ENCODE measurements around the gene FOXL3.
"Not testable (repeated sequence)": the region's sequence is repeated elsewhere in the genome, so short reads cannot be mapped to it uniquely, and the experiment has no call there.

The FOXL3 gene

DNA sequence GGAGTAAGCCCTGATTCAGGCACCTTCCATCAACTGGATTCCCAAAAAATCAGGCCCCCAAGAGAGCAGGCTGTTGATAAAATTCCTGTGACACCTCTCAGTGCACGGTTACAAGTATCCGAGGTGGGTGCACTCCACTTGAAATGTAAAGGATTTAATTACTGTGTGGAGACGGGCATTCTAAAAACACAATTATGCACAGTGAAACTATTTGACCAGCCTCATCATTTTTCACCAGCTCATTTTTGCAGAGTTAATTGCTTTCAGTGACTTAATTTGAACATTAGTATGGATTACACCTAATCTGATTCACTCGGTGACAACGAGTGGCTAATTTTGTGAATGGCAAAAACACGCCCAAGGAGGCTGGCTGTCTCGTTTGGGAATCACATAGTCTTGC, 2.3 kb downstream of the FOXL3 start:
- DNase-seq, result no peak

DNA sequence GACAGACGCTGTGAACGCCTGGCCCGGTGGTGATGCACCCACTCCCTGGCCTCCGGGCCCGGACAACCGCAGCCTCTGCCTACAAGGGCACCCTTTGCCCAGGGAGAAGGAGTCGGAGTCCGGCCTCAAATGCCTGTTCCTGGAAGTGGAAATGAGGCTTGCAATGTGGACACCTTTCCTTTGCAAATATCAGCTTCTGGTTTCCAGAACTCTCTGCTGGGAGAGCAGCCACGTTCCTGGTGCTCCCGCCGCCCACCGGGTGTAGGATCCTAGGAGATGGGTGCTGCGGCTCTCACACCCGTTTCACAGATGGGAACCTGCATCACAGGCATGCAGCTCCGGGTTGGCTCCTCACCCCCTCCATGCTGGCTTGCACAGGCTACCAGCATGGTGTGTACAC, 2.9 kb downstream of the FOXL3 start:
- no peak for DNase-seq

- no peak for DNase-seq
Measured at GRCh38 chr7:293681-294439, 3.9 kb downstream of the FOXL3 start.

DNA sequence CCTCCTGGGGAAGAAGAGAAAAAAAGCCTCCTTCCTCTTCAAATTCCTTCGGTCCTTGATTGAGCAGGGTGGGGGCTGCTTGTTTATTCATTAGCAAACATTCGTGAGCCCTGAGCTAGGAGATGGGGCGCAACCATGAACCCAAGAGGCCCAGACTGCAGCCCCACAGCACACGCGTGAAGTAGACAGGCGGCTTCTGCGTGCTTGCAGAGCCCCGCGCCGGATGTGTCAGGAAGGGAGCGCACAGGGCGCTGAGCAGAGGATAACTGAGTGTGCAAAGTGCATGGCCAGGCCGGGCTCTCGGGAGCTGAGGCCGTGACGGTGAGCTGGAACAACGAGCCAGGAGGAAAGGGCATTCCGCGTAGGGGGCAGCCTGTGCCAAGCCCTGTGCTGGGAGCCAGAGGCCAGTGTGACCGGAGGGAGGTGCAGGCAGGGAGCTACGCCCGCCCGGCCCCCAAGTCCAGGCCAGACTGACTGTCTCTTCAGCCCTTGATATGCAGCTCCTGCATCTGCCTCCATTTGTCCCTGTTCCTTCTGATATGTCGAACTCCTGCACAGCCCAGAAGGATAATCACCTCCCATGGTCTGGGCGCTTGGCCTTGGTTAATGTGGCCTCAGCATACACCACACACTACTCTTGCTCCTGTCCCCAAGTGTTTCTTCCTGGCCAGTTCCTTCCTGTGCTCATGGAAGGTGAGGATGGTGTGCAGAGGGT, 4.6 kb downstream of the FOXL3 start:
- DNase-seq, result no peak

- DNase-seq, result no peak
Measured at GRCh38 chr7:295155-296154, 5.5 kb downstream of the FOXL3 start.

DNA sequence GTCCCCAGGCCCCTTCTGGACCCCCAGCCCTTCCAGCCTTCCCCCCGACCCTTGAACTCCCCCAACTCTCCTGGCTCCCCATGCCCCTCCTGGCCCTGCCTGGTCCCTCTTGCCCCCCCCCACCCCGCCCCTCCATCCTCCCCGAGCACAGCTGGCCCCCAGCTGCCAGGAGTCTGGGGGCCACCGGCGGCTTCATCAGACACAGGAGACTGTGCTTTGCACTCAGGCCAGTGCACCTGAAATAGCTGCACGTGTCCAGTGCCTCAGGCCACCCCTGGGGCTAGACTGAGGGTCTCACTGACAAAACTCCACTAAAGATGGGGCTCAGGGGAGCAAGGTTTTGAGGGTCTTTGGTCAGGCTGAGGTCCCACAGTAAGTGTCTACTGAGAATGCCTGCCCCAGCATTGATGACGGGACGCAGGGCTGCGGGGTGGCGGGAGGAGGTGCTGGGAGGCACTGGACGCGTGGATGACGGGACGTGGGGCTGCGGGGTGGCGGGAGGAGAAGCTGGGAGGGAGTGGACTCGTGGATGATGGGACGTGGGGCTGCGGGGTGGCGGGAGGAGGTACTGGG, 6.5 kb downstream of the FOXL3 start:
- DNase-seq, result no peak

GRCh38 chr7:297141-297540, 7.2 kb downstream of the FOXL3 start:
- not testable (repeated sequence) for DNase-seq

- DNase-seq, result no peak
Measured at GRCh38 chr7:297611-298374, 7.8 kb downstream of the FOXL3 start.

DNA sequence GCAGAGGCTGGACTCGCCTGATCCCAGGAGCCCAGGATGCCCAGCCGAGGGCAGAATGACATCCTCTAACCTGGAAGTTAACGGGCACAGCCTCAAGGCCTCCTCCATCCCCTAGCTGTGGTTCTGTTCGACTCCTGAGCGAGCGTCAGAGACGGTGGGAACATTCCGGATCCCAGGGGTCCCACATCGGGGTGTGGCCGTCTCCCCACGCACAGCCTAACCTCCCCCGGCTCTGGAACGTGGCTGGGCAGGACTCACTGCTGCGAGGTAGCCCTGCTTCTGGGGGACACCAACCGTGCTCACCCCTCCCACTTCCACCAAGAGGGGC, 8.4 kb downstream of the FOXL3 start:
- no peak for DNase-seq

- DNase-seq, result no peak
Measured at GRCh38 chr7:298743-299142, 8.8 kb downstream of the FOXL3 start.

DNA sequence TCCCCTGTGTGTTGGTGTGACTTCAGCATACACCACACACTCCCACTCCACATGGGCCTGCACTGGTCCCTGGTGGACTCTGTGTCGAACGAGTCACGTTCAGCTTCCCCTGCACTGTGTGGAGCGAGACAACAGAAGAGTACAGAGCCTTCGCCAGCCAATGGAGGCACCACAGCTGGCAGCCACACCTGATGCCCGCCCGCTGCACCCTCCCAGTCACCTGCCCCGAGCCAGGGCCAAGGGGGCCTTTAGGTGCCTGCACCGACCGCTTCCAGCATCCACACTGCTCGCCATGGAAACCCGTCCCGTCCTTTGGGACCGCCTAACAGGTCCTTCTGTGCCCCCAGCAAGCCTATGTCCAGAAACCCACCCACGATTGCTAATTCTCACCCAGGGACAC, 9.2 kb downstream of the FOXL3 start:
- DNase-seq, result no peak

DNA sequence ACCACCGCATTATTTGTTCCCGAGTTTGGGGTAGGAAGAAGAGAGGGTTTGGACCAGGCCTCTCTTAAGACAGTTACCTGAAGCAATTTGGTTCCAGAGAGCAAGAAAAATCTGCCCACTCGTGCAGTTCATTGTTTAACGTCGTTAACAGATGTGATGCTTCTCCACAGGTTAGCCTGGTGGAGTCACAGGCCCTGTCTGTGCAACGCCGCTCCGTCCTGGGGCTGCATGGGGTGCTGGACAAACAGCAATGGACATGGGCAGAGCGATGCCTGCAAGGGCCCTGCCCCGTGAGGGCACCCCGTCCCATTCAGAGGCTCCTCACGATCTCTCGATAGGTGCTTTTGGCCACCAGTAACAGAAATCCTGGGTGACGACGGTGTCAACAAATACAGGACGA, 9.7 kb downstream of the FOXL3 start:
- no peak for DNase-seq

- DNase-seq, result no peak
Measured at GRCh38 chr7:300048-300447, 10.1 kb downstream of the FOXL3 start.

DNA sequence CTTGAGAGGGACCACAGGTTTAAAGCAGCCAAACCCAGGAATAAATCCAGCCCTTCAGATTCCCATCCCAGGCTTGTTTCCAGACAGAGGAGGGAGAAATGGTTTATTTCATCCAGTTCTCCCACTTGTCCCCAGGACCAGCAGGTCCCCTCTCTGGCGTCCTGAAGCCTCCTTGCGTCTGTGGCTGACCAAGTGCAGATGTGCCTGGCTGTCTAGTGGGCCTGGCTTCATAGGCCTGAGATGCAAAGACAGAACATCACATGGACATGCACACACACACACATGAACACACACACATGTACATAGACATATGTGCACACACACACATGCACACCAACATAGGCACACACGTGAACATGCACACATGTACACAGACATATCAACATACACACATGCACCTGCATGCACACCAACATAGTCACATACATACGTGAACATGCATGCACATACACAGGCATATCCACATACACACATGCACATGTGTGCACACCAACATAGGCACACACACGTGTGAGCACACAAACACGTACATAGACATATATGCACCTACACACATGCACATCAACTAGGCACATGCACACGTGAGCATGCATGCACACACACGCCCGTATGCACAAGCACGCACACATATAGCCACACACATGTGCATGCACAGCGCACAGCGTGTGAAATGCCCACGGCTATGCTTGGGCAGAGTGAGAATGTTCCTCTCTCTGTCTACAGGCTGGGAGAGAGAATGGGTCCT, 10.7 kb downstream of the FOXL3 start:
- DNase-seq, result no peak

DNA sequence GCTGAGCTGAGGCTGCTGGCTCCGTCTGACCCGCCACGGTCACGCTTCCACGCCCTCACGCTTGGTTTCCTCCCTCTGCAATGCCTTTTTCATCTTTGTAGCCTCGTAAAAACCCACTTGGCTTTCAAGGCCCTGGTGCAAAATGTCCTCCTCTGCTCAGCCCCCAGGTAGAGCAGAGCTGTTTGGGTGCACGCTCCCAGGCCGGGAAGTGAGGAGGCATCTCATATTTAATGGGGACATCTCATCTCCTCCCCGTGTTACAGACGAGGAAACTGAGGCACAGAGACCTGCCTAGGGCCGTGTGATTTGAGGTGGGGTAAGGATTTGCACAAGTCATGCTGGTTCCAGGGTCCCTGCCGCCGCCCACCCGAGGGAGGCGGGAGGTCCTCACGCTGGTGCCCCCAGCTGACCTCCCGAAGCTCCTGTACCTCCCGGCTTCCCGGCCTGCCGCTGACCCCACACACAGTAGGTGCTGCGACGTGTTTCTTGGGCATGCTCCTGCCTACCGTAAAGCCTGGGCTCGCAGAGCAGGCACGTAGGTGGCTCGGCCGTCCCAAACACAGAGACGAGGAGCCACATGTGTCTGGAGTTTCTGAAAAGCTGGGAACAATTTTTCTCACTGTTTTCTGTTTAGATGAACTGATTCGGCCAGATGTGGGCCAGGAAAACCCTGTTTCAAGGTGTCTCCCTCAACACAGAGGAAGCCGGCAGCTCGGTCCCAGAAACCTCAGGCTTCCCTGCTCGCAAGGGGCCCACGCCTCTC, 11.5 kb downstream of the FOXL3 start:
- no peak for DNase-seq

GRCh38 chr7:302054-302992, 12.4 kb downstream of the FOXL3 start:
- DNase-seq, result no peak

- no peak for DNase-seq
Measured at GRCh38 chr7:303425-303824, 13.5 kb downstream of the FOXL3 start.

GRCh38 chr7:303884-304573, 14.1 kb downstream of the FOXL3 start:
- no peak for DNase-seq
